Measurements from ENCODE around the gene SLC1A5. TPM values are rescaled to one million over a fixed set of nuclear protein-coding genes. Genes with fewer than 3 reads are reported as not detected.

Gene SLC1A5
- total and polyA plus RNA-seq, 3 donors from 2014 or later: 58.1 to 91.0 (median 69.9) TPM

DNA sequence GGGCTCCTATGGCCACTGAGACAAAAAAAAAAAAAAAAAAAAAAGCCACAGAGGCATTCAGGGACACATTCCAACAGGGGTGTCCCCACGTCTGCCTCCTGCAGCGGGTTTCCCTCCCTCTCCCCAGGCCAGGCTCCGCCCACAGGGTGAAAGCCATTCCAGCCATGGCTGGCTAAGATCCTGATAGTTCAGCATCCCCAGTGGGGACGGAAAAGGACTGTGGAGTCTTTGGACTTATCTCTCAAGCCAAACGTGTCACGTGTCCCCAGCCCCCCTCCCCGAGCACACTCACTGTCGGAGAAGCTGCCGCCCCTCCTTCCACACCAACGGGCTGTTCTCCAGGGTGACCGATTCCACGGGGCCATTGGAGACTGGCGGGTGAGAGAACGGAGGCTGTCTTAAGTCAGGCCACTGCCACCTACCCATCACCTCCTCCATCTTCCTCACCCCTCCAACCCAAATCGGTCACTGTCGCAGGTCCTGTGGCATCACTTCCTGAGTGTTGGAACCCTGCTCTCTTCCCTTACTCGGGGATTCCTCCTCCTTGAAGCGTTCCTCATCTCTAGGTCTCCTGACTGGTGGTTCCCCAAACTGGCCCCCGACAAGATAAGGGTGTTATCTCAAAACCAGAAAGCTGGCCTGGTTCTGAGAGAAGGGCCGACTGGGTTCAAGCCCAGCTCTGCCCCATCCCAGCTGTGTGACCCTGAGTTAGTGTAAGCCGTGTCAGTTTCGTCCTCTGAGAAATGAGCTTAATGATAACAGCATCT, 51.7 kb downstream of the SLC1A5 start:
- intact Hi-C loops (cut with DNase I; ENCODE audit: low total_unique reads): no loop called here
- TF ChIP-seq, protein P1, sequence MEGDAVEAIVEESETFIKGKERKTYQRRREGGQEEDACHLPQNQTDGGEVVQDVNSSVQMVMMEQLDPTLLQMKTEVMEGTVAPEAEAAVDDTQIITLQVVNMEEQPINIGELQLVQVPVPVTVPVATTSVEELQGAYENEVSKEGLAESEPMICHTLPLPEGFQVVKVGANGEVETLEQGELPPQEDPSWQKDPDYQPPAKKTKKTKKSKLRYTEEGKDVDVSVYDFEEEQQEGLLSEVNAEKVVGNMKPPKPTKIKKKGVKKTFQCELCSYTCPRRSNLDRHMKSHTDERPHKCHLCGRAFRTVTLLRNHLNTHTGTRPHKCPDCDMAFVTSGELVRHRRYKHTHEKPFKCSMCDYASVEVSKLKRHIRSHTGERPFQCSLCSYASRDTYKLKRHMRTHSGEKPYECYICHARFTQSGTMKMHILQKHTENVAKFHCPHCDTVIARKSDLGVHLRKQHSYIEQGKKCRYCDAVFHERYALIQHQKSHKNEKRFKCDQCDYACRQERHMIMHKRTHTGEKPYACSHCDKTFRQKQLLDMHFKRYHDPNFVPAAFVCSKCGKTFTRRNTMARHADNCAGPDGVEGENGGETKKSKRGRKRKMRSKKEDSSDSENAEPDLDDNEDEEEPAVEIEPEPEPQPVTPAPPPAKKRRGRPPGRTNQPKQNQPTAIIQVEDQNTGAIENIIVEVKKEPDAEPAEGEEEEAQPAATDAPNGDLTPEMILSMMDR (IDR thresholded peaks at IDR 0.05): no peak
- no peak for TF ChIP-seq POLR2A (IDR thresholded peaks at IDR 0.05)
- peak; percentile 55 for DNase-seq
- Histone ChIP-seq H3K9me3 (no peaks in the 10 kb centered on the region), H3K27me3 (no peaks in the 10 kb centered on the region), H3K27ac (peak overlapping the region in 1 of 2 donors; percentile 15), H3K36me3 (ENCODE audit: low read depth, missing control alignments) (no peaks in the 10 kb centered on the region), H3K4me3 (no peak overlapping the region), H3K4me1 (peaks cover 21% of the 10 kb centered on the region)
- 40 to 62% methylated on average over 18 to 22 of the region's 22 CpGs for WGBS, 2 donors

DNA sequence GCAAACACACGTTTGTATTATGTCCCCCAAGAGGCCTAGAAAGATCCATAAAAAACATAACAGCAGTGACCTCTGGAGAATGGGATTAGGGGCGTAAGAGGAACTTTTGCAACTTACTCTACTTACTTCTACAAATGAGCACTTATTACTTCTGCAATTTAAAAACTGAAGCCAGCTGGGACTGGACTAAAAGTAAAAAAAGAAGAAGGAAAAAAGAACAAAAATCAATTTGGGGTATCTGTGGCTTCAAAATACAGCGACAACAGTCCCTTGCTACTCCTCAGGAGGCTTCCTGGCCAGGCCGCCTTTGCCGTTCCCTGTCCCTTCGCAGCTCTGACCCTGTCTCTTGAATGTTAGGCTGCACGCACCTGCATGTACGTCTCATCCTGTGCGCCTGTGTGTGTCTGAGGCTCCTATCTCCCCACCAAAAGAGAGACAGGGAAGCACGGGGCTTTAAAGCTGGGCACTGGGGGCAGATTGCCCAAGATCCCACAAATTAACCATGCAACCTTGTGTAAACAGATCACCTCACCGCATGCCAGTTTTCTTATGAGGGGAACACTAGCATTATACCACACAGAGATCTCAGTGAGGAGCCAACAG, 54.6 kb downstream of the SLC1A5 start:
- intact Hi-C loops (cut with DNase I; ENCODE audit: low total_unique reads): no loop called here
- Histone ChIP-seq H3K4me3 (no peak overlapping the region), H3K4me1 (peaks cover 18% of the 10 kb centered on the region), H3K36me3 (ENCODE audit: low read depth, missing control alignments) (no peaks in the 10 kb centered on the region), H3K27me3 (no peaks in the 10 kb centered on the region), H3K27ac (no peak overlapping the region), H3K9me3 (no peaks in the 10 kb centered on the region)
- DNase-seq: no peak
- TF ChIP-seq, protein P1 (IDR thresholded peaks at IDR 0.05): no peak
- no peak for TF ChIP-seq POLR2A (IDR thresholded peaks at IDR 0.05)
- 83 to 91% methylated on average over 11 of the region's 11 CpGs for WGBS, 2 donors

DNA sequence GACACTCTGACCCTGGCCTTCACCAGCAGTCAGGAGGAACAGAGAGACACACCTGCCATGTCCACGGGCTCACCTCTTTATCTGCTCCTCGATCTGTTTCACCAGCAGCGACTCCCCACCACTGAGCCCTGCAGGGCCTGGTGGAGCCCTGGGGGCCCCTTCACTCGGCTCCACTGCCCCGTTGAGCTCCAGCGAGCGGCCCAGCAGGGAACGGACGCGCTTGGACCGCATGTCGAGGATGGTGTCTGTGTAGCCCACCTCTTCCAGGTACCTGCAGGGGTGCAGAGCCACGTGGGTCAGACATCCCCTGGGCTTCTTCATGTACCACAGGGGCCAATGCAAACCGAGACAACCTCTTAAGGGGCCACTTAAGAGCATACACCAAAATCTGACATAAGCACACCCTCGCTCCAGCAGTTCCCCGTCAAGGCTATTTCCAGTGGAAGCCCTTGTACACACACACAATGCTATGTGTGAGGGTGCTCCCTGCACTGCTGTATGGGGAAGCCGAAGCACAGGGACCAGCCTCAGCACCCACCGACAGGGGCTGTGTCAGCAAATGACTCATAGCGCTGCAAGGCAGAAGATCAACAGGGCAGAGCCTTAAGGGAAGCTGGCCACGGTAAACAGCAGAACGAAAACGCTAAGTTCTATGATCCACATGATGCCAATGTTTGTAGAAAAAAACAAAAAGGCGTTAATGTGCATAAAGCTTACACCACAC, 55.3 kb downstream of the SLC1A5 start:
- H3K9me3 ChIP-seq: no peaks in the 10 kb centered on the region
- WGBS, 2 donors: 75 to 82% methylated on average over 12 to 23 of the region's 23 CpGs
- no peaks in the 10 kb centered on the region for H3K36me3 ChIP-seq (ENCODE audit: low read depth, missing control alignments)
- intact Hi-C loops (cut with DNase I; ENCODE audit: low total_unique reads): no loop called here
- DNase-seq: peak; percentile 57
- TF ChIP-seq, protein P1 (IDR thresholded peaks at IDR 0.05): no peak
- TF ChIP-seq POLR2A (IDR thresholded peaks at IDR 0.05): no peak
- H3K4me3 ChIP-seq: no peak overlapping the region
- H3K27me3 ChIP-seq: no peaks in the 10 kb centered on the region
- no peak overlapping the region for H3K27ac ChIP-seq
- H3K4me1 ChIP-seq: peaks cover 20% of the 10 kb centered on the region

DNA sequence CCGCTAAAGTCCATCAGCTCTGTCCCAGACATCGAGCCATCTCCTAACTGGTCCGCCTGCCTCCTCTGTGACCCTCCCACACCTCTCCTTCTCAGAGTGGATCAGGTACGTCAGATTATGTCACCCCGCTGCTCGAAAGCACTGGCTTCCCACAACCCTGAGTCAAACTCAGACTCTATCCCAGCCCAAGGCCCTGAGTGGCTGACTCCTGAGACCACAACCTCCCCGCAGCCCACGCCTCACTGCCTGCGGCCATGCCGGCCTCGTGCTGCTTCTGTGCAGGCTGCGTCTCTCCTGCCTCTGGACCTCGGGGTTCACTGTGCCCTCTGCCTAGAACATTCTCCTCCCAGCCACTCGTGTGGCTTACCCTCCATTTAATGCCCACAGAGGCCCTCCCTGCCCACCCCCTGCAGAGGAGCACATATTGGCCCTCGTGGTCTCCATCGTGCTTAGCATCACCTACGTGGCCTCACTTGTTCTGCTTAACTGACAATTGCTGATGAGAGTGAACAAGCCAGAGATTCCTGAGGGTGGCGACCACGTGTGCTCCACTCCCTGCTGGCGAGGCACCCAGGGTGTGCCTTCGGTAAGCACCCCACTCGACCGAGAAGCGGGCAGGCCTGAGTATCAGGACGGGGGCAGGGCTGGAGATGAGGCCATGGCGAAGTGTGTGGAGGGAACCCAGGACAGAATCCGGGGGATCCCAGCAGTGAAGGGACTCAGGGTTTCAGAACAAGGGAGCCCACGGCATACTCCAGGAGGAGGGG, 56.0 kb downstream of the SLC1A5 start:
- 89 to 94% methylated on average over 26 to 28 of the region's 28 CpGs for WGBS, 2 donors
- DNase-seq: no peak
- intact Hi-C loops (cut with DNase I; ENCODE audit: low total_unique reads): no loop called here
- no peak overlapping the region for H3K27ac ChIP-seq
- H3K36me3 ChIP-seq (ENCODE audit: low read depth, missing control alignments): no peaks in the 10 kb centered on the region
- no peaks in the 10 kb centered on the region for H3K9me3 ChIP-seq
- TF ChIP-seq, protein P1 (IDR thresholded peaks at IDR 0.05): no peak
- TF ChIP-seq POLR2A (IDR thresholded peaks at IDR 0.05): no peak
- no peaks in the 10 kb centered on the region for H3K27me3 ChIP-seq
- H3K4me3 ChIP-seq: no peak overlapping the region
- H3K4me1 ChIP-seq: peaks cover 19% of the 10 kb centered on the region

Data from testis (tissue), 3 donors.